K562 (cell line): Measurements from ENCODE around the gene SCYL1. TPM values are rescaled to one million over a fixed set of nuclear protein-coding genes. Genes with fewer than 3 reads are reported as not detected.

Source experiments
- ATAC-seq: fragments of 200-7000 bp; cut with Tn5 transposase; 3 replicates; pipeline ENCODE4 v1.9.1; 2020; ENCODE audit warnings: moderate library complexity
- BruUV-seq: library from RNA; stranded (reverse); fragments of 400-500 nt; replicated peaks from 2 replicates; lab custom pipeline; 2021; lab: Mats Ljungman, UMichigan
- CTCF ChIA-PET: fragments of 300-600 bp; formaldehyde crosslinking; extraction: SDS; loops from one replicate; lab custom pipeline; 2021; ENCODE audit warnings: low intra/inter-chr PET ratio; lab: Yijun Ruan, JAX
- POLR2A ChIA-PET: fragments of 300-600, 350-650 bp; sonication (Branson Sonifier 250); formaldehyde crosslinking; extraction: SDS; loops from one replicate; lab custom pipeline; 2021; ENCODE audit warnings: antibody characterized with exemption, inconsistent platforms; lab: Yijun Ruan, JAX
- DNase-seq, 4 experiments: peaks; one replicate each; pipeline versions ENCODE4 v3.0.0 to v3.0.0-alpha.2; 2011 to 2018; ENCODE audit warnings: low spot score in 3 of 4, mixed read lengths in 3 of 4; ENCODE audit errors: extremely low read depth in 1 of 4
- FAIRE-seq: peaks from 2 replicates; lab custom pipeline; 2011; peaks lifted over from hg19 to GRCh38; lab: Jason Lieb, UNC
- H2AFZ ChIP-seq: 2 replicates; pipeline ENCODE4 v1.6.0; 2011; ENCODE audit warnings: low read depth, low read length, control low read depth, inconsistent platforms
- H3K27ac ChIP-seq: fragments of 200-600 bp; 3 replicates; pipeline ENCODE4 v1.8.0; 2011; ENCODE audit warnings: low read depth, mild to moderate bottlenecking, control low read depth, inconsistent platforms, low read length, moderate library complexity, mixed read lengths; ENCODE audit errors: extremely low read depth
- H3K27me3 ChIP-seq, 2 experiments: fragments of 300-600 bp in 1 of 2; 2 replicates in 1 of 2; 3 replicates in 1 of 2; pipeline versions ENCODE4 v1.6.0 to v1.8.0; 2011; ENCODE audit warnings: inconsistent platforms in 2 of 2, low read length in 2 of 2, mild to moderate bottlenecking in 1 of 2, mixed read lengths in 1 of 2, moderate library complexity in 1 of 2; ENCODE audit not compliant: control insufficient read depth in 2 of 2, insufficient read depth in 2 of 2
- H3K36me3 ChIP-seq: fragments of 300-600 bp; 3 replicates; pipeline ENCODE4 v1.8.0; 2011; ENCODE audit warnings: mild to moderate bottlenecking, low read length, inconsistent platforms; ENCODE audit not compliant: control insufficient read depth, insufficient read depth
- H3K4me1 ChIP-seq, 2 experiments: fragments of 200-600 bp in 1 of 2; replicated peaks in 1 of 2; 2 replicates in 1 of 2; 3 replicates in 1 of 2; pipeline versions ENCODE4 v1.5.1 to v1.8.0; 2011; ENCODE audit warnings: inconsistent platforms in 2 of 2, low read length in 2 of 2, mild to moderate bottlenecking in 1 of 2, mixed read lengths in 1 of 2, moderate library complexity in 1 of 2; ENCODE audit not compliant: control insufficient read depth in 2 of 2, insufficient read depth in 2 of 2
- H3K4me2 ChIP-seq: 2 replicates; pipeline ENCODE4 v1.6.1; 2011; ENCODE audit warnings: low read length, control low read depth, inconsistent platforms, mixed read lengths; ENCODE audit not compliant: insufficient read depth
- H3K4me3 ChIP-seq: fragments of 200-600 bp; sonication (generic), shearing (Covaris generic); 2 replicates; pipeline ENCODE4 v1.5.1; 2016; ENCODE audit warnings: control low read depth, inconsistent platforms
- H3K79me2 ChIP-seq: fragments of 200-600 bp; 3 replicates; pipeline ENCODE4 v1.8.0; 2011; ENCODE audit warnings: low read length, inconsistent platforms; ENCODE audit not compliant: control insufficient read depth, insufficient read depth
- H3K9ac ChIP-seq, 2 experiments: 2 replicates each; pipeline versions ENCODE4 v1.6.0 to v1.6.1; 2011; ENCODE audit warnings: low read depth in 2 of 2, low read length in 2 of 2, control low read depth in 1 of 2, inconsistent platforms in 1 of 2, mild to moderate bottlenecking in 1 of 2, mixed read lengths in 1 of 2; ENCODE audit not compliant: insufficient read depth in 1 of 2
- H3K9me1 ChIP-seq: one replicate; pipeline ENCODE4 v1.6.0; 2011; ENCODE audit warnings: inconsistent platforms, mild to moderate bottlenecking, low read length, moderate library complexity; ENCODE audit not compliant: control insufficient read depth, insufficient read depth
- H3K9me3 ChIP-seq: replicated peaks from 2 replicates; pipeline ENCODE4 v1.5.1; 2011; ENCODE audit warnings: low read depth, low read length, inconsistent platforms; ENCODE audit not compliant: control insufficient read depth, insufficient read depth
- H4K20me1 ChIP-seq: replicated peaks from 2 replicates; pipeline ENCODE4 v1.6.1; 2011; ENCODE audit warnings: low read length, inconsistent platforms, mixed read lengths; ENCODE audit not compliant: control insufficient read depth, insufficient read depth
- CAMTA2 ChIP-seq: fragments of 250-450 bp; sonication (Bioruptor Pico); conservative IDR thresholded peaks from 2 replicates; pipeline ENCODE4 v1.5.1; 2022
- CREM ChIP-seq: IDR thresholded peaks from 2 replicates; pipeline ENCODE4 v1.6.1; 2014; ENCODE audit warnings: antibody characterized with exemption, low read depth
- CTBP1 ChIP-seq: fragments of 450-650 bp; IDR thresholded peaks from 2 replicates; pipeline ENCODE4 v1.6.1; 2016; ENCODE audit warnings: borderline replicate concordance
- EGR1 ChIP-seq: fragments of 450-650 bp; conservative IDR thresholded peaks from 2 replicates; pipeline ENCODE4 v1.6.1; 2017; ENCODE audit warnings: mild to moderate bottlenecking
- HMG20B ChIP-seq: fragments of 250-450 bp; sonication (Bioruptor Pico); IDR thresholded peaks from 2 replicates; pipeline ENCODE4 v1.5.0; 2021; ENCODE audit warnings: mild to moderate bottlenecking
- HNRNPLL ChIP-seq: fragments of 200-400 bp; formaldehyde crosslinking; IDR thresholded peaks from 2 replicates; pipeline ENCODE4 v1.6.1; 2017; ENCODE audit warnings: low read length, low read depth, mild to moderate bottlenecking; ENCODE audit not compliant: poor library complexity, severe bottlenecking
- MEF2D ChIP-seq: conservative IDR thresholded peaks from 2 replicates; pipeline ENCODE4 v1.6.1; 2016; ENCODE audit warnings: low read depth, missing genetic modification characterization, missing compliant biosample characterization
- NFRKB ChIP-seq: fragments of 450-650 bp; IDR thresholded peaks from 2 replicates; pipeline ENCODE4 v1.6.1; 2016; ENCODE audit warnings: low read depth
- PHTF2 ChIP-seq: fragments of 250-450 bp; sonication (Bioruptor Pico); IDR thresholded peaks from 2 replicates; pipeline ENCODE4 v1.5.0; 2021; ENCODE audit warnings: mild to moderate bottlenecking
- POLR2AphosphoS2 ChIP-seq: IDR thresholded peaks from 2 replicates; pipeline ENCODE4 v1.6.1; 2012; ENCODE audit warnings: low read length, improper control_type of control experiment
- RAD51 ChIP-seq: fragments of 450-650 bp; IDR thresholded peaks from 2 replicates; pipeline ENCODE4 v1.7.1; 2016; ENCODE audit warnings: low read depth, mild to moderate bottlenecking, borderline replicate concordance
- STAT5A ChIP-seq: IDR thresholded peaks from 2 replicates; pipeline ENCODE4 v1.6.1; 2012; ENCODE audit warnings: low read length, inconsistent platforms, borderline replicate concordance
- TARDBP ChIP-seq: fragments of 450-650 bp; IDR thresholded peaks from 2 replicates; pipeline ENCODE4 v1.6.1; 2016
- YBX1 ChIP-seq: fragments of 450-650 bp; IDR thresholded peaks from 2 replicates; pipeline ENCODE4 v1.7.1; 2016; ENCODE audit warnings: mild to moderate bottlenecking
- ZFP36 ChIP-seq: fragments of 150-350 bp; IDR thresholded peaks from 2 replicates; pipeline ENCODE4 v1.6.1; 2018; ENCODE audit warnings: low read length, low read depth; ENCODE audit not compliant: partially characterized antibody
- ZNF589 ChIP-seq: fragments of 200-800 bp; sonication (Bioruptor generic); IDR thresholded peaks from 2 replicates; pipeline ENCODE4 v1.6.1; 2016; ENCODE audit warnings: low read depth, missing genetic modification characterization, missing compliant biosample characterization
- ZNF644 ChIP-seq: fragments of 200-800 bp; sonication (Bioruptor generic); IDR thresholded peaks from 2 replicates; pipeline ENCODE4 v1.6.1; 2016; ENCODE audit warnings: low read depth, missing genetic modification characterization, missing compliant biosample characterization
- WGBS: fragments of 100-300 bp; shearing (Covaris generic); methylation state at CpG from one replicate; pipeline ENCODE4 v1.1.6; 2016; ENCODE audit warnings: low coverage, mixed read lengths; ENCODE audit not compliant: insufficient coverage; ENCODE audit errors: missing lambda C conversion rate; 5-methylcytosine and 5-hydroxymethylcytosine counted together
- in situ Hi-C: fragments of 300-500 bp; cut with MboI; formaldehyde crosslinking; loops from 4 replicates; pipeline ENCODE4 v1.15.0; 2018; ENCODE audit warnings: inconsistent platforms, mixed read lengths
- intact Hi-C: fragments of 100-400 bp; cut with micrococcal nuclease; formaldehyde crosslinking; loops from 2 replicates; pipeline ENCODE4 v1.14.2; 2022
- polyA plus RNA-seq, 8 experiments: library from polyadenylated mRNA; depleted of rRNA in 4 of 8; stranded (reverse) in 5 of 8; unstranded in 3 of 8; fragments of >200 nt; fragmentation: Nextera tagmentation in 2 of 8; fragmentation: Illumina TruSeq in 1 of 8; extraction: Ambion mirVana in 2 of 8; extraction: Trizol in 1 of 8; gene quantifications; 2 replicates each; pipeline versions ENCODE4 v1.2.1 to v1.2.3, GENCODE V29; 2011 to 2014; ENCODE audit warnings: inconsistent platforms in 1 of 8, missing spikeins in 1 of 8
- total RNA-seq, 7 experiments: library from RNA; depleted of rRNA in 6 of 7; stranded (reverse); fragments of >200 nt in 6 of 7; fragmentation: Illumina TruSeq in 2 of 7; extraction: Trizol in 2 of 7; gene quantifications; 2 replicates each; pipeline versions ENCODE4 v1.2.1 to v1.2.3, GENCODE V29; 2011 to 2021; ENCODE audit warnings: low replicate concordance in 1 of 7
- TF ChIP-seq, protein P1 (sequence below): fragments of 250-450 bp; sonication (Bioruptor Pico); IDR thresholded peaks from 2 replicates; pipeline ENCODE4 v1.4.0; 2020; ENCODE audit warnings: mild to moderate bottlenecking, moderate library complexity
- TF ChIP-seq, protein P2 (sequence below): fragments of 450-650 bp; formaldehyde crosslinking; IDR thresholded peaks from 2 replicates; pipeline ENCODE4 v1.4.0; 2020; ENCODE audit warnings: mild to moderate bottlenecking, moderate library complexity
- TF ChIP-seq, protein P3 (sequence below): sonication (generic); formaldehyde crosslinking; IDR thresholded peaks from 2 replicates; pipeline ENCODE4 v1.8.1; 2023; ENCODE audit warnings: mild to moderate bottlenecking, missing genetic modification reagents

Gene SCYL1
- total and polyA plus RNA-seq, 9 of the 15 experiments (the other 6 are each of a cell fraction or from before 2014, with no cell fraction given), result 1.9 to 145 (median 57.6) TPM

DNA sequence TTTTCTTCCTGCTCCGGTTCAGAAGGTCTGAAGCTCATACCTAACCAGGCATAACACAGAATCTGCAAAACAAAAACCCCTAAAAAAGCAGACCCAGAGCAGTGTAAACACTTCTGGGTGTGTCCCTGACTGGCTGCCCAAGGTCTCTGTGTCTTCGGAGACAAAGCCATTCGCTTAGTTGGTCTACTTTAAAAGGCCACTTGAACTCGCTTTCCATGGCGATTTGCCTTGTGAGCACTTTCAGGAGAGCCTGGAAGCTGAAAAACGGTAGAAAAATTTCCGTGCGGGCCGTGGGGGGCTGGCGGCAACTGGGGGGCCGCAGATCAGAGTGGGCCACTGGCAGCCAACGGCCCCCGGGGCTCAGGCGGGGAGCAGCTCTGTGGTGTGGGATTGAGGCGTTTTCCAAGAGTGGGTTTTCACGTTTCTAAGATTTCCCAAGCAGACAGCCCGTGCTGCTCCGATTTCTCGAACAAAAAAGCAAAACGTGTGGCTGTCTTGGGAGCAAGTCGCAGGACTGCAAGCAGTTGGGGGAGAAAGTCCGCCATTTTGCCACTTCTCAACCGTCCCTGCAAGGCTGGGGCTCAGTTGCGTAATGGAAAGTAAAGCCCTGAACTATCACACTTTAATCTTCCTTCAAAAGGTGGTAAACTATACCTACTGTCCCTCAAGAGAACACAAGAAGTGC lies 26.7 kb upstream of the SCYL1 start (continued):
- TF ChIP-seq, protein P1, sequence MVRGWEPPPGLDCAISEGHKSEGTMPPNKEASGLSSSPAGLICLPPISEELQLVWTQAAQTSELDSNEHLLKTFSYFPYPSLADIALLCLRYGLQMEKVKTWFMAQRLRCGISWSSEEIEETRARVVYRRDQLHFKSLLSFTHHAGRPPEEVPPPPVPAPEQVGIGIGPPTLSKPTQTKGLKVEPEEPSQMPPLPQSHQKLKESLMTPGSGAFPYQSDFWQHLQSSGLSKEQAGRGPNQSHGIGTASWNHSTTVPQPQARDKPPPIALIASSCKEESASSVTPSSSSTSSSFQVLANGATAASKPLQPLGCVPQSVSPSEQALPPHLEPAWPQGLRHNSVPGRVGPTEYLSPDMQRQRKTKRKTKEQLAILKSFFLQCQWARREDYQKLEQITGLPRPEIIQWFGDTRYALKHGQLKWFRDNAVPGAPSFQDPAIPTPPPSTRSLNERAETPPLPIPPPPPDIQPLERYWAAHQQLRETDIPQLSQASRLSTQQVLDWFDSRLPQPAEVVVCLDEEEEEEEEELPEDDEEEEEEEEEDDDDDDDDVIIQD (CRISPR knock-in tag), result no peak
- no peak for TF ChIP-seq NFRKB
- no peak for TF ChIP-seq TARDBP
- TF ChIP-seq EGR1, result no peak
- TF ChIP-seq POLR2AphosphoS2, result no peak
- no peak for TF ChIP-seq PHTF2 (CRISPR knock-in tag)
- TF ChIP-seq HNRNPLL, result no peak
- no peak for TF ChIP-seq YBX1
- no peak for TF ChIP-seq ZFP36

DNA sequence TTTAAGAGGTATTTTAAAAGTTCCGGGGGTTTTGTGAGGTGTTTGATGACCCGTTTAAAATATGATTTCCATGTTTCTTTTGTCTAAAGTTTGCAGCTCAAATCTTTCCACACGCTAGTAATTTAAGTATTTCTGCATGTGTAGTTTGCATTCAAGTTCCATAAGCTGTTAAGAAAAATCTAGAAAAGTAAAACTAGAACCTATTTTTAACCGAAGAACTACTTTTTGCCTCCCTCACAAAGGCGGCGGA lies 26.2 kb upstream of the SCYL1 start:
- Histone ChIP-seq H3K4me3 (peak overlapping the region; percentile 84), H3K79me2 (peaks cover 95% of the 10 kb centered on the region), H4K20me1 (peaks cover 45% of the 10 kb centered on the region), H3K4me2 (peak overlapping the region; percentile 91), H3K9me3 (no peaks in the 10 kb centered on the region), H2AFZ (peak overlapping the region; percentile 27; the same call in 1 of the 2 replicates), H3K36me3 (peaks cover 46% of the 10 kb centered on the region), H3K27ac (peak overlapping the region; percentile 99), H3K9me1 (no peaks in the 10 kb centered on the region), H3K27me3 (no peaks in the 10 kb centered on the region), H3K9ac (peak overlapping the region; percentile 93 to 100), H3K4me1 (peaks cover 25 to 27% of the 10 kb centered on the region in 2 experiments)
- WGBS, result 0% methylated on average over 6 of the region's 6 CpGs
- intact Hi-C loops (no loop called here), in situ Hi-C loops (no loop called here)
- POLR2A ChIA-PET, result interaction anchor here (0.6 to 27.6 kb wide), 76 partner anchors 10 to 721 kb away, joined by 3 to 2118 read pairs (median 9); partner anchors contain the start of genes CCDC85B, CDC42EP2, DPF2 and EHBP1L1
- no peak for DNase-seq
- no peak for FAIRE-seq
- ATAC-seq, result no peak
- no TSS peak for BruUV-seq
- CTCF ChIA-PET, result no interaction called here
- TF ChIP-seq, protein P2, sequence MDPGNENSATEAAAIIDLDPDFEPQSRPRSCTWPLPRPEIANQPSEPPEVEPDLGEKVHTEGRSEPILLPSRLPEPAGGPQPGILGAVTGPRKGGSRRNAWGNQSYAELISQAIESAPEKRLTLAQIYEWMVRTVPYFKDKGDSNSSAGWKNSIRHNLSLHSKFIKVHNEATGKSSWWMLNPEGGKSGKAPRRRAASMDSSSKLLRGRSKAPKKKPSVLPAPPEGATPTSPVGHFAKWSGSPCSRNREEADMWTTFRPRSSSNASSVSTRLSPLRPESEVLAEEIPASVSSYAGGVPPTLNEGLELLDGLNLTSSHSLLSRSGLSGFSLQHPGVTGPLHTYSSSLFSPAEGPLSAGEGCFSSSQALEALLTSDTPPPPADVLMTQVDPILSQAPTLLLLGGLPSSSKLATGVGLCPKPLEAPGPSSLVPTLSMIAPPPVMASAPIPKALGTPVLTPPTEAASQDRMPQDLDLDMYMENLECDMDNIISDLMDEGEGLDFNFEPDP (CRISPR knock-in tag), result no peak
- TF ChIP-seq ZNF644 (tag), result 0 out of 2 replicates have a peak, but pooled peaks have one; percentile 38
- TF ChIP-seq STAT5A, result no peak
- TF ChIP-seq MEF2D, result peak; percentile 92
- TF ChIP-seq, protein P3, sequence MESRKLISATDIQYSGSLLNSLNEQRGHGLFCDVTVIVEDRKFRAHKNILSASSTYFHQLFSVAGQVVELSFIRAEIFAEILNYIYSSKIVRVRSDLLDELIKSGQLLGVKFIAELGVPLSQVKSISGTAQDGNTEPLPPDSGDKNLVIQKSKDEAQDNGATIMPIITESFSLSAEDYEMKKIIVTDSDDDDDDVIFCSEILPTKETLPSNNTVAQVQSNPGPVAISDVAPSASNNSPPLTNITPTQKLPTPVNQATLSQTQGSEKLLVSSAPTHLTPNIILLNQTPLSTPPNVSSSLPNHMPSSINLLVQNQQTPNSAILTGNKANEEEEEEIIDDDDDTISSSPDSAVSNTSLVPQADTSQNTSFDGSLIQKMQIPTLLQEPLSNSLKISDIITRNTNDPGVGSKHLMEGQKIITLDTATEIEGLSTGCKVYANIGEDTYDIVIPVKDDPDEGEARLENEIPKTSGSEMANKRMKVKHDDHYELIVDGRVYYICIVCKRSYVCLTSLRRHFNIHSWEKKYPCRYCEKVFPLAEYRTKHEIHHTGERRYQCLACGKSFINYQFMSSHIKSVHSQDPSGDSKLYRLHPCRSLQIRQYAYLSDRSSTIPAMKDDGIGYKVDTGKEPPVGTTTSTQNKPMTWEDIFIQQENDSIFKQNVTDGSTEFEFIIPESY (CRISPR knock-in tag), result no peak
- no peak for TF ChIP-seq HMG20B
- peak; percentile 68 for TF ChIP-seq CTBP1
- peak; percentile 15; the same call in 1 of the 2 replicates for TF ChIP-seq RAD51
- TF ChIP-seq CAMTA2 (CRISPR knock-in tag), result no peak
- TF ChIP-seq CREM, result no peak
- TF ChIP-seq ZNF589 (CRISPR knock-in tag), result no peak
